ENCODE results near the gene RGS10.

The RGS10 gene

GRCh38 chr10:119517235-119518141 lies 25.0 kb downstream of the RGS10 start:
- peak; percentile 62 to 69 for DNase-seq

GRCh38 chr10:119516381-119517234 lies 25.9 kb downstream of the RGS10 start:
- DNase-seq: peak; percentile 84 to 86

GRCh38 chr10:119515511-119516045 lies 26.9 kb downstream of the RGS10 start:
- no peak for DNase-seq

- DNase-seq: no peak
These were observed 27.7 kb downstream of the RGS10 start for GRCh38 chr10:119514819-119515218.

GRCh38 chr10:119511828-119512515 lies 30.5 kb downstream of the RGS10 start:
- DNase-seq: no peak

- DNase-seq: no peak
These were observed 32.5 kb downstream of the RGS10 start for GRCh38 chr10:119509909-119510451.

GRCh38 chr10:119507115-119507514 lies 35.4 kb downstream of the RGS10 start:
- no peak for DNase-seq

GRCh38 chr10:119505588-119506315 lies 36.8 kb downstream of the RGS10 start:
- DNase-seq: no peak

- no peak for DNase-seq
These were observed 37.4 kb downstream of the RGS10 start for GRCh38 chr10:119505131-119505551.

GRCh38 chr10:119504651-119505050 lies 37.9 kb downstream of the RGS10 start:
- no peak for DNase-seq

- DNase-seq: no peak
These were observed 38.7 kb downstream of the RGS10 start for GRCh38 chr10:119503821-119504220.

- DNase-seq: no peak
These were observed 39.8 kb downstream of the RGS10 start for GRCh38 chr10:119502618-119503155.

- no peak for DNase-seq
These were observed 40.3 kb downstream of the RGS10 start for GRCh38 chr10:119502209-119502608.

GRCh38 chr10:119501690-119502089 lies 40.8 kb downstream of the RGS10 start:
- DNase-seq: no peak

GRCh38 chr10:119500821-119501220 lies 41.7 kb downstream of the RGS10 start:
- no peak for DNase-seq

- DNase-seq: no peak
These were observed 42.3 kb downstream of the RGS10 start for GRCh38 chr10:119500123-119500795.

GRCh38 chr10:119499677-119500002 lies 42.9 kb downstream of the RGS10 start:
- DNase-seq: no peak

- no peak for DNase-seq
These were observed 43.4 kb downstream of the RGS10 start for GRCh38 chr10:119498889-119499676.

- no peak for DNase-seq
These were observed 45.3 kb downstream of the RGS10 start for GRCh38 chr10:119497243-119497642.

- DNase-seq: no peak
These were observed 46.2 kb downstream of the RGS10 start for GRCh38 chr10:119496273-119496672.
